WI38 (cell line): ENCODE results near the gene ARID5B.

Experiments used
- H3K4me3 ChIP-seq: 2 replicates; pipeline ENCODE4 v1.5.1; 2011; ENCODE audit warnings: low read depth, mild to moderate bottlenecking, control low read depth, low read length
- CTCF ChIP-seq: IDR thresholded peaks from 2 replicates; pipeline ENCODE4 v1.5.1; 2012; ENCODE audit warnings: low read depth, mild to moderate bottlenecking, control low read depth, low read length

ARID5B gene

GRCh38 chr10:61890430-61890829 lies 11.1 kb upstream of the ARID5B start:
- no peak for TF ChIP-seq CTCF

GRCh38 chr10:61890881-61891409 lies 10.6 kb upstream of the ARID5B start:
- no peak for TF ChIP-seq CTCF
- H3K4me3 ChIP-seq = no peak overlapping the region

More at GRCh38 chr10:61890430-61890829, 11.1 kb upstream of the ARID5B start:
- H3K4me3 ChIP-seq = no peak overlapping the region

GRCh38 chr10:61891906-61892585 lies 9.5 kb upstream of the ARID5B start:
- TF ChIP-seq CTCF = no peak
- H3K4me3 ChIP-seq = no peak overlapping the region

GRCh38 chr10:61892961-61893360 lies 8.5 kb upstream of the ARID5B start:
- no peak overlapping the region for H3K4me3 ChIP-seq
- no peak for TF ChIP-seq CTCF

- H3K4me3 ChIP-seq = no peak overlapping the region
- no peak for TF ChIP-seq CTCF
These were observed 7.4 kb upstream of the ARID5B start for GRCh38 chr10:61894133-61894532.

- no peak for TF ChIP-seq CTCF
- no peak overlapping the region for H3K4me3 ChIP-seq
These were observed 5.5 kb upstream of the ARID5B start for GRCh38 chr10:61895898-61896600.
